ENCODE data around the gene IL25. TPM values are rescaled to one million over a fixed set of nuclear protein-coding genes. Genes with fewer than 3 reads are reported as not detected.

IL25 gene
- total and polyA plus RNA-seq, 2 of the 13 experiments (the other 11 are each of a cell fraction or from before 2014, with no cell fraction given), result not detected

DNA sequence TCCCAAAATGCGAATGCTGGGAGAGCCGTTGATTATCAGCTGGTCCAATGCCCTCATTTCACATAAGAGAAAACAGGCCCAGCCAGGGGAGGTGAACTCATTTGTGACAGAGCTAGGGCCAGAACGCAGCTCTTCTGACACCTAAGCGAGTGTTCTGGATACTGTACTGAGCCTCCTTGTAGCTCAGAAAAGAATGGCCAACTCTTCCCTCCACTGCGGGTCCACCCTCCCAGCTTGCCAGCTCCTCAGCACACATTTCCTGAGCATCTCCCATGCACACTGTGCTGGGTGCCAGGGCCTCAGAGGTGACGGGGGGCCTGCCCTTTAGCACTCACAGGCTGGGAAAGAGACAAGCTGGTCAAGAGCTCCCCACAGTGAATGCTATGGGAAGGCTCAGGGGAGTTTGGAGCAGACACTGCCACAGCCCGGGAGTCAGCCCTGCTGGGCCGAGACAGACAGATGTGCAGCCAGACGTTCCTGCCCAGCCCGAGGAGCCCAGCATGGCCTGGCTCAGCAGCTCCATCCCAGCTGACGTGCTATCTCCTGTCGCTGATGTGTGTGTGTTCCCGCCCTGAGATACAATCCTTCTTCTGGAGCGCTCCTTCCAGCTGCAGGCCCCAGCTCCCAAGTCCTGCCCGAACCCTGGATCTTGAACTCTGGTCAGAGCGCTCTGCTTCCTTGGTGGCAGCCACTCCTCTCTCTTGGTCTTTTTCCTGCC, 7.7 kb downstream of the IL25 start (continued):
- TF ChIP-seq, protein P1, sequence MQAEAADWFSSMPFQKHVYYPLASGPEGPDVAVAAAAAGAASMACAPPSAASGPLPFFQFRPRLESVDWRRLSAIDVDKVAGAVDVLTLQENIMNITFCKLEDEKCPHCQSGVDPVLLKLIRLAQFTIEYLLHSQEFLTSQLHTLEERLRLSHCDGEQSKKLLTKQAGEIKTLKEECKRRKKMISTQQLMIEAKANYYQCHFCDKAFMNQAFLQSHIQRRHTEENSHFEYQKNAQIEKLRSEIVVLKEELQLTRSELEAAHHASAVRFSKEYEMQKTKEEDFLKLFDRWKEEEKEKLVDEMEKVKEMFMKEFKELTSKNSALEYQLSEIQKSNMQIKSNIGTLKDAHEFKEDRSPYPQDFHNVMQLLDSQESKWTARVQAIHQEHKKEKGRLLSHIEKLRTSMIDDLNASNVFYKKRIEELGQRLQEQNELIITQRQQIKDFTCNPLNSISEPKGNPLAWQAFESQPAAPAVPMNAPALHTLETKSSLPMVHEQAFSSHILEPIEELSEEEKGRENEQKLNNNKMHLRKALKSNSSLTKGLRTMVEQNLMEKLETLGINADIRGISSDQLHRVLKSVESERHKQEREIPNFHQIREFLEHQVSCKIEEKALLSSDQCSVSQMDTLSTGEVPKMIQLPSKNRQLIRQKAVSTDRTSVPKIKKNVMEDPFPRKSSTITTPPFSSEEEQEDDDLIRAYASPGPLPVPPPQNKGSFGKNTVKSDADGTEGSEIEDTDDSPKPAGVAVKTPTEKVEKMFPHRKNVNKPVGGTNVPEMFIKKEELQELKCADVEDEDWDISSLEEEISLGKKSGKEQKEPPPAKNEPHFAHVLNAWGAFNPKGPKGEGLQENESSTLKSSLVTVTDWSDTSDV (CRISPR knock-in tag; IDR thresholded peaks at IDR 0.05), result peak; percentile 52; the same call in 1 of the 2 replicates
- TF ChIP-seq ZNF768 (CRISPR knock-in tag; IDR thresholded peaks at IDR 0.05) (peak; percentile 38; the same call in 1 of the 2 replicates), DPF2 (CRISPR knock-in tag; IDR thresholded peaks at IDR 0.05; ENCODE audit: borderline replicate concordance, low read depth) (no peak), KAT7 (CRISPR knock-in tag; IDR thresholded peaks at IDR 0.05; ENCODE audit: borderline replicate concordance) (no peak), CREM (IDR thresholded peaks at IDR 0.05) (no peak), CREM (CRISPR knock-in tag; IDR thresholded peaks at IDR 0.05) (no peak), ZZZ3 (CRISPR knock-in tag; IDR thresholded peaks at IDR 0.05; ENCODE audit: borderline replicate concordance) (no peak; the same call in 1 of the 2 replicates), NCOA5 (CRISPR knock-in tag; IDR thresholded peaks at IDR 0.05) (no peak), MIER3 (CRISPR knock-in tag; IDR thresholded peaks at IDR 0.05; ENCODE audit: borderline replicate concordance) (no peak), ZNF205 (CRISPR knock-in tag; IDR thresholded peaks at IDR 0.05) (no peak), KDM5B (CRISPR knock-in tag; IDR thresholded peaks at IDR 0.05; ENCODE audit: borderline replicate concordance) (peak; percentile 41; the same call in 1 of the 2 replicates), NFE2L1 (CRISPR knock-in tag; IDR thresholded peaks at IDR 0.05; ENCODE audit: borderline replicate concordance) (peak; percentile 7; the same call in 1 of the 2 replicates), CAMTA2 (CRISPR knock-in tag; IDR thresholded peaks at IDR 0.05; ENCODE audit: borderline replicate concordance) (peak; percentile 59; the same call in 1 of the 2 replicates)
- TF ChIP-seq, protein P2, sequence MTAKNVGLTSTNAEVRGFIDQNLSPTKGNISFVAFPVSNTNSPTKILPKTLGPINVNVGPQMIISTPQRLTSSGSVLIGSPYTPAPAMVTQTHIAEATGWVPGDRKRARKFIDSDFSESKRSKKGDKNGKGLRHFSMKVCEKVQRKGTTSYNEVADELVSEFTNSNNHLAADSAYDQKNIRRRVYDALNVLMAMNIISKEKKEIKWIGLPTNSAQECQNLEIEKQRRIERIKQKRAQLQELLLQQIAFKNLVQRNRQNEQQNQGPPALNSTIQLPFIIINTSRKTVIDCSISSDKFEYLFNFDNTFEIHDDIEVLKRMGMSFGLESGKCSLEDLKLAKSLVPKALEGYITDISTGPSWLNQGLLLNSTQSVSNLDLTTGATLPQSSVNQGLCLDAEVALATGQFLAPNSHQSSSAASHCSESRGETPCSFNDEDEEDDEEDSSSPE (CRISPR knock-in tag; IDR thresholded peaks at IDR 0.05), result no peak
- TF ChIP-seq, protein P3, sequence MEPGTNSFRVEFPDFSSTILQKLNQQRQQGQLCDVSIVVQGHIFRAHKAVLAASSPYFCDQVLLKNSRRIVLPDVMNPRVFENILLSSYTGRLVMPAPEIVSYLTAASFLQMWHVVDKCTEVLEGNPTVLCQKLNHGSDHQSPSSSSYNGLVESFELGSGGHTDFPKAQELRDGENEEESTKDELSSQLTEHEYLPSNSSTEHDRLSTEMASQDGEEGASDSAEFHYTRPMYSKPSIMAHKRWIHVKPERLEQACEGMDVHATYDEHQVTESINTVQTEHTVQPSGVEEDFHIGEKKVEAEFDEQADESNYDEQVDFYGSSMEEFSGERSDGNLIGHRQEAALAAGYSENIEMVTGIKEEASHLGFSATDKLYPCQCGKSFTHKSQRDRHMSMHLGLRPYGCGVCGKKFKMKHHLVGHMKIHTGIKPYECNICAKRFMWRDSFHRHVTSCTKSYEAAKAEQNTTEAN (CRISPR knock-in tag; conservative IDR thresholded peaks at IDR 0.05), result no peak
- TF ChIP-seq, protein P4, sequence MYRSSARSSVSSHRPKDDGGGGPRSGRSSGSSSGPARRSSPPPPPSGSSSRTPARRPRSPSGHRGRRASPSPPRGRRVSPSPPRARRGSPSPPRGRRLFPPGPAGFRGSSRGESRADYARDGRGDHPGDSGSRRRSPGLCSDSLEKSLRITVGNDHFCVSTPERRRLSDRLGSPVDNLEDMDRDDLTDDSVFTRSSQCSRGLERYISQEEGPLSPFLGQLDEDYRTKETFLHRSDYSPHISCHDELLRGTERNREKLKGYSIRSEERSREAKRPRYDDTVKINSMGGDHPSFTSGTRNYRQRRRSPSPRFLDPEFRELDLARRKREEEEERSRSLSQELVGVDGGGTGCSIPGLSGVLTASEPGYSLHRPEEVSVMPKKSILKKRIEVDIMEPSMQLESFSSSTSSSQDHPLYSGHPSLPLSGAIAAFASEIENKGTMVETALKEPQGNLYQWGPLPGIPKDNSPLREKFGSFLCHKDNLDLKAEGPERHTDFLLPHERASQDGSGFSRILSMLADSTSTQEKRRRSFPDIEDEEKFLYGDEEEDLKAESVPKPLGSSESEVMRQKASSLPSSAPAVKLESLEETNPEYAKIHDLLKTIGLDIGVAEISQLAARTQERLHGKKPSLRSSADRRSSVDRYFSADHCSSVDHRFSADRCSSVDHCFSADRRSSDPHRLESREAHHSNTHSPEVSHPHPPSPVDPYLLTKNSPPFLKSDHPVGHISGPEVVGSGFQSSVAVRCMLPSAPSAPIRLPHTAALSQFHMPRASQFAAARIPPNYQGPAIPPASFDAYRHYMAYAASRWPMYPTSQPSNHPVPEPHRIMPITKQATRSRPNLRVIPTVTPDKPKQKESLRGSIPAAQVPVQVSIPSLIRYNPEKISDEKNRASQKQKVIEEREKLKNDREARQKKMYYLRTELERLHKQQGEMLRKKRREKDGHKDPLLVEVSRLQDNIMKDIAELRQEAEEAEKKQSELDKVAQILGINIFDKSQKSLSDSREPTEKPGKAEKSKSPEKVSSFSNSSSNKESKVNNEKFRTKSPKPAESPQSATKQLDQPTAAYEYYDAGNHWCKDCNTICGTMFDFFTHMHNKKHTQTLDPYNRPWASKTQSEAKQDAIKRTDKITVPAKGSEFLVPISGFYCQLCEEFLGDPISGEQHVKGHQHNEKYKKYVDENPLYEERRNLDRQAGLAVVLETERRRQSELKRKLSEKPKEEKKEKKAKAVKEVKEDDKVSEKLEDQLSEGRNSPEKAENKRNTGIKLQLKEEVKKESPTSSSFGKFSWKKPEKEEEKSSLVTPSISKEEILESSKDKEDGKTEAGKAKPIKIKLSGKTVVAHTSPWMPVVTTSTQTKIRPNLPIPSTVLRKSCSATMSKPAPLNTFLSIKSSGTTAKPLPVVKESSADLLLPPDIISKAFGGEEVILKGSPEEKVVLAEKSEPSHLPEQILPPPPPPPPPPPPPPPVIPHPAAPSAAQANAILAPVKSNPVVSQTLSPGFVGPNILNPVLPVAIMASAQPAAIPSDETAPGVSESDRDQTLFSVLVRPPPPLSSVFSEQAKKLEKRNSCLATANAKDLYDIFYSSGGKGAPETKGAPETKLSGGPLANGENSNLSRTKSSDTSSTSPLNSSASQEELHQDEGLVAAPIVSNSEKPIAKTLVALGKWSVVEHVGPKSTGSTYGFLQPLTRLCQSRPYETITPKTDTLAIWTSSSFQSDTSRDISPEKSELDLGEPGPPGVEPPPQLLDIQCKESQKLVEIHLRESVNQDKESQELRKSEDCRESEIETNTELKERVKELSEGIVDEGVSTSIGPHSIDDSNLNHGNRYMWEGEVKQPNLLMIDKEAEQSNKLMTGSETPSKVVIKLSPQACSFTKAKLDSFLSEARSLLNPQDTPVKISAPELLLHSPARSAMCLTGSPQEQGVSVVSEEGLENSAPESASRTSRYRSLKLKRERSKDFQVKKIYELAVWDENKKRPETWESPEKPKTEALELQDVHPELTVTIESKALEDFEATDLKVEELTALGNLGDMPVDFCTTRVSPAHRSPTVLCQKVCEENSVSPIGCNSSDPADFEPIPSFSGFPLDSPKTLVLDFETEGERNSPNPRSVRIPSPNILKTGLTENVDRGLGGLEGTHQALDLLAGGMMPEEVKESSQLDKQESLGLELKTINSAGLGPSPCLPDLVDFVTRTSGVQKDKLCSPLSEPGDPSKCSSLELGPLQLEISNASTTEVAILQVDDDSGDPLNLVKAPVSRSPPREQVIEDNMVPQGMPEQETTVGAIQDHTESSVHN (CRISPR knock-in tag; IDR thresholded peaks at IDR 0.05), result 0 out of 2 replicates have a peak, but pooled peaks have one; percentile 15

Measured in HepG2 (cell line).